ENCODE measurements around the gene INSL6.
A peak's percentile ranks its signal among the peaks of the same experiment; 100 is the strongest.
"Not testable (repeated sequence)": the region's sequence is repeated elsewhere in the genome, so short reads cannot be mapped to it uniquely, and the experiment has no call there.

INSL6 gene, protein sequence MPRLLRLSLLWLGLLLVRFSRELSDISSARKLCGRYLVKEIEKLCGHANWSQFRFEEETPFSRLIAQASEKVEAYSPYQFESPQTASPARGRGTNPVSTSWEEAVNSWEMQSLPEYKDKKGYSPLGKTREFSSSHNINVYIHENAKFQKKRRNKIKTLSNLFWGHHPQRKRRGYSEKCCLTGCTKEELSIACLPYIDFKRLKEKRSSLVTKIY

DNA sequence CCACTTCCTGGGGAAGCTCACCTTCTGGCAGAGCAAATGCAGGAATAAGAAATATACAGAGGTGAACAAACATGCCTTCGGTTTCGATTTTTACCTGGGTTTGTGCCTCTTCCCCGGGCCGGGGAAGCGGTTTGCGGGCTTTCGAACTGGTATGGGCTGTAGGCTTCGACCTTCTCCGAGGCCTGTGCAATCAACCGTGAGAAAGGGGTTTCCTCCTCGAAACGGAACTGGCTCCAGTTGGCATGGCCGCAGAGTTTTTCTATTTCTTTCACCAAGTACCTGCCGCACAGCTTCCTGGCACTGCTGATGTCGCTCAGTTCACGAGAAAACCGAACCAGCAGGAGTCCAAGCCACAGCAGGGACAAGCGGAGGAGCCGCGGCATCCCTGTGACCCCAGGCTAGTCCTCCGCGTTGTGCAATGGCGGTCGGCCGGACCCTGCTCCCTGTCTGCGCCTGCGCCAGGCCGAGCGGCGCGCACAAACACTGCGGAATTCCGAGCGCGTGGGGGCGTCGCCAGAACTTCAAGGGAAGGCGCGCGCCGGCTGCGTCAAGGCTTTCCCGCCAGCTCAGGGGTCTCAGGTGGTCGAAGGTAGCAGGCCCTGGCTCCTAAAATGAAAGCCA, at the start of gene INSL6:
TSS of gene INSL6 (minus strand) at position 420 of the 621 bp plus-strand sequence. CDS start at position 383, 37 bp downstream.
- DNase-seq: no peak

DNA sequence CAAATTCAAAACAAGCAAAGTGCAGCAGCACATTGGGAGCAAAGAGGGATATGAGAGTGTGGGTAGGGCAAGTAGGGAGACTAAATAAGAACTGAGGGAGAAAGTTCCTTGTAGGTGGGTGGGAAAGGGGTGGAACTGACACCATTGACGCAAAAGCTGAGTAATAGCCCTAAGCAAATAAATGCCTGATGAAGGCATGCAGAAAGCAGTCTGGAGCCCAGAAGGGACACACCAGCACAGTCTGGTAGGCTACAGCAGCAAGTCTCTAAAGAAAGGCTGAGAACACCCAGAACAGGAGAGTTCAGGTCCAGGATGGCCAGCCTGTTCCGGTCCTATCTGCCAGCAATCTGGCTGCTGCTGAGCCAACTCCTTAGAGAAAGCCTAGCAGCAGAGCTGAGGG, 45.8 kb upstream of the INSL6 start, which contains the start of gene INSL4:
TSS of gene INSL4 (plus strand) at position 208 of the 400 bp plus-strand sequence. CDS start at position 313, 105 bp downstream.
- DNase-seq: no peak

DNA sequence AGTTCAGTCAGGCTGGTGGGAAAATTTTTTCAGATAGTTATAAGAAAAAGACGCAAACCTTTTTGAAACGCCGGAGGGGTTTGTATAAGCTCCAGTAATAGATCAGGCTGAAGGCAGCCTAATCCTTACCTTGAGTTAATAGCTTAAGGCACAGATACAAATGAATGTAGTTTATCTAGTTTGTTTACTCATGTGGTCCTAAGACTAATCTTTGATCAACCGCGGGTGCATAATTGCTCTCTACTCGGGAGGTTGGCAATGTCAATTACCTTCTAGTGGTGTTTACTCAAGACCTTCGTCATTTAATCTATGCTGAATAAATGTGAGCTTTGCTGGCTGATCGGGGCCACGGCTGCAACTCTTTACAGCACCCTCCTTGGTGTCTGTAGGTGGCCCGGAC, 45.1 kb upstream of the INSL6 start:
- DNase-seq: no peak

DNA sequence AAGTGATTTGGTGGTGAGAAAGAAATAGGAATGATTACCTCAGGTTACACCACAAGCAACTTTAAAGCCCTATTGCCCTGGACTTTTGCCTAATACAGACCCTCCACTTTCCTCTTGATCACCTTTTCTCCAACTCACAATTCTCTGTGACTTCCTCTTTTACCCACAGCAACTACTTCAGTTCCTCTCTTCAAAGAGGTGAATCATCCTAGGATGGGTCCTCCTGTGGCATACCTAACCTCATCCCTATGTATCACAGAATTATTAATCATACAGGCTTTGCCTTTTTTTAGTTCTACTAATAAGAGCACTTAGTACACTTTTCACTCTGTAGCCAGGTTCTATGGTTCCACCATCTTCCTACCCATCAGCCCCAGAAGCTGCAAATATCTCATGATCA, 19.6 kb upstream of the INSL6 start:
- DNase-seq: no peak

DNA sequence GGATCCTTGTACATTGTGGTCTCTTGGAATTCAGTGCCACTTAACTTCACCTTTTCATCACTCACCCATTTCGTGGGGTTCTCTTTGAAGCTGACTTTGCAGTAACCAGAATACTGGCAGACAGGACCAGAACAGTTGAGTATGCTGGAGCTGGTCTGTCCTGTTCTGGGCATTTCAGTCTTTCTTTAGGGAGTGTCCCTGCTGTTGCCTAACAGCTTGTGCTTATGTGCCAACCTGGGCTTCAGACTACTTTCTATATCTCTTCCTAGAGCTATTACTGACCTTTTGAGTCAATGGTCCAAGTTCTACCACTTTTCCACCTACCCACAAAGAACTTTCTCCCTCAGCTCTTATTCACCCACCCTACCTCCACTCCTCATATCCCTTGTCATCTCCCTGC, 10.0 kb upstream of the INSL6 start:
- no peak for DNase-seq

DNA sequence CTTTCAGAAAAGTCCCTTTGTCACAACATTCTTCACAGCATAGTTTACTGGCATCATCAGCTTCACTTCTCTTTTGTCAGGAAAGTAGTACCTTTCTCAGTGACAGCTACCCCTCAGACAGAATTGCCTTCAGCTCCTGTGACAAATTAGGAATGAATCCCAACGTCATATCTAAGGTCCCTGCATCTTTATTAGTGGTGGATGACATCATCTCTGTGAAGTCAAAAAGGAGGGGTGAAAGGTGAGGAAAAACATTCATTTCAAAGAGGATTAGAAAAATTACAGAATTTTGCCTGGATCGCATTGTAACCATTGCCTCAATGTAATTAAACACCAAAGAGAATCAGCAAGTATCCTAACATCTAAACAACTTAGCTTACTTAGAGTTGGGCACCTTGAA, 7.9 kb upstream of the INSL6 start:
- DNase-seq: no peak

DNA sequence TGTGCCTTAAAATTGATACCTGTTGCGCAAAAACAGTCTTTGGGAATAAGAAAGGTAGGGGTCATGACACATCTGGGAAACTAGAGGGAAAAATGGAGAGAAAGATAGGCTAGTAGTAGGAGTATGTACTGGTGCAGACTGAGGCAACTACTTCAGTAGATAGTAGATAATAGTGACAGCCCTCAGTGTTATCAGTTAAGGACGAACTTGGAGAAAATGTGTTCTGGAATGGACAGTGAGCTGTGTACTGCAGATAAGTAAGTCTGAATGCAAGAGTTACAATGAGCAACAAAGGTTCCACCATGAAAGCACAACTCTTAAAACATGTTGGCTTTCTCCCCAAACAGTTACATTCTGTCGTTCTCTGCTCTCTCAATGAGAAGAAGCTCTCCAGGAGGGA, 6.5 kb upstream of the INSL6 start:
- no peak for DNase-seq

DNA sequence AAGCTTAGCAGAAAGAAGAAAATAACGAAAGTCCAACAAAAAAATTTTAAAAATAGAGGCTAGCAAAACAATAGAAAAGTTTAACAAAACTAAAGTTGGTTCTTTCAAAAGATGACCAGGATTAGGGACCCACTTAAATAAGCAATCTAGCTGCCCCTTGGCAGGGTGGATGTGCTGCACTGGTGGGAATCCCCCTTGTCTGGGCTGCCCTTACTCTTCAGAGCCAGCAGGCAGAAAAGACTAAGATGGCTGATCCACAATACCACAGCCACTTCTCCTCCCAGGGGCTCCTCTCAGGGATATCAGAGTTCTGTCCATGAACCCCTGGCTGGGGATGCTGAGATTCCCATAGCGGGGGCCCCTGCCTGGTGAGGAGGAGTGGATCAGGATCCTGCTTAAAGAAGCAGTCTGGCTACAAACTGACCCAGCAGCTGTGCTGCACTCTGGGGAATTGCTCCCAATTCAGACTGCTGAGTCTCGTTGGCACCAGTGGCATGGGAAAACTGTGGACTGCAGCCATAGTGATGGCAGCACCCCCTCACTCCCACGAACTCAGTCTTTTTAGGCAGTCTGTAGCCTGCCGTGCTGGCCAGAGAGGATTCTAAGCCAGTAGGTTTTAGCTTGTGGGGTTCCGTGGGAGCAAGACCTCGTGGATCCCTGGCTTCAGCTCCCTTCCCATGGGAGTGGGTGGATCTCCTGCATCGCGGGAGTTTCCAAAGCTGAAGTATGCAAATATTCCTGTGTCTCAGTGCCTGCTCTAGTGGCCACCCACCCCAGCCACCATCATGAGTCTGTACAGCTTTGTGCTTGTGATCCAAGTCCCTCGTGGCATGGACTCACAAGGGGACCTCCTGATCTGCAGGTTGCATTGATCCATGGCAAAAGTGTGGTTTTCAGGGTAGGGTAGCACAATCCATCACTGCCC, 2.9 kb upstream of the INSL6 start:
- DNase-seq: no peak

DNA sequence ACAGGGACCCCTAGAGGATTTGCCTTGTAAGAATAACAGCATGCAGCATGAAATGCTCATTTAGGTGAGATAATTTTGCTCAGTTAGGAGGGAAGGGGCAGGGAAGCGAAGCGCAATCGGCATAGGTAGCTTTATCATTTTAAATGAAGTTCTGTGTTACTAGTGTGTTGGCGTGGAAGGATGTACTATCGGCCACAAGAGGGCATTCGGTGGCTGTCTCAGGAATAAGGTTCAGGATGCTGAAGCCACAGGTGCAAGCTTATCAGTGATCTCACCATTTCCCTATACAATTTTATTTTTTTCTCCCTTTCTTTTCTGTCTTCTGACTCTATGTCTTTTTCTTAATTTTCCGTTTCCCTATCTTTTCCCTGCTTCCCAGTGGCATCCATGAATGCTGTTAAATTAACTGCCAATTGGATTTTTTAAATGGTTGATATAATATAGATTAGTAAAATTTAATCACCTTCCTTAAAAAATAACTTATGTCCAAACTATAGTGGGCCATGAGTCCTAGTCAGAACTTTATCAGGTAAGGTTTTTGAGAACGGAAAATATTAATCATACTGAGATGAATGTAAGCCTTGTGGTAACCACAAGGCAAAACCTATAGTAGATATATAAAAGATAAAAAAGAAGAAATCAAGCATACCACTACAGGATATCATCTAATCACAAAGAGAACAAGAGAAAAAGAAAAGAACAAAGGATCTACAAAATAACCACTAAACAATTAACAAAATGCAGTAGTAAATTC, 1.2 kb upstream of the INSL6 start:
- peak; percentile 21 to 45 for DNase-seq

DNA sequence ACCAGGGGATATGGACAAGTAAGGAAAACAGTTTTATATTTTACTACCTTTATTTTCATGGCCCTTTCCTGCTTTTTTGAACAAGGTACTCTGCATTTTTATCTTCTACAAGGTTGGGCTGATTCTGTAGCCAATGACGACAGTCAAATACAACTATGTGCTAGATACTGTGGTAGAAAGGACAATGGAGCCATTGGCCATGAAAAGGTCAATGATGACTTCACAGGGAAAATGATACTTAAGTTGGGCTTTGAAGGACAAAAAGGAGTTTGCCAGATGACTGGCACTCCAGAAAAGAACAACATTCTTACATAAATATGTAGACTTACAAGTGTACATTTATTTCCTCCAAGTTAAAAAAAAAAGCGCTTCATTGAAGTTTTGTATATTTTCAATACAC, 663 bp downstream of the INSL6 start:
- DNase-seq: no peak

DNA sequence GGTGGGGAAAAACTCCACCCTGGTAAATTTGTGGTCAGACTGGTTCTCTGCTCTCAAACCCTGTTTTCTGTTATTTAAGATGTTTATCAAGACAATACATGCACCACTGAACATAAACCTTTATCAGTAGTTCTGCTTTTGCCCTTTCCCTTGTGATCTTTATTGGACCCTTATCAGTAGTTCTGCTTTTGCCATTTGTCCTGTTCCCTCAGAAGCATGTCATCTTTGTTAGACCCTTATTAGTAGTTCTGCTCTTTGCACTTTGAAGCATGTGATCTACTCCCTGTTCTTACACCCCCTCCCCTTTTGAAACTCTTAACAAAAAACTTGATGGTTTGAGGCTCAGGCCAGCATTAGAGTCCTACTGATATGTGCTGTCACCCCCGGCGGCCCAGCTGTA, 4.8 kb downstream of the INSL6 start:
- not testable (repeated sequence) for DNase-seq

DNA sequence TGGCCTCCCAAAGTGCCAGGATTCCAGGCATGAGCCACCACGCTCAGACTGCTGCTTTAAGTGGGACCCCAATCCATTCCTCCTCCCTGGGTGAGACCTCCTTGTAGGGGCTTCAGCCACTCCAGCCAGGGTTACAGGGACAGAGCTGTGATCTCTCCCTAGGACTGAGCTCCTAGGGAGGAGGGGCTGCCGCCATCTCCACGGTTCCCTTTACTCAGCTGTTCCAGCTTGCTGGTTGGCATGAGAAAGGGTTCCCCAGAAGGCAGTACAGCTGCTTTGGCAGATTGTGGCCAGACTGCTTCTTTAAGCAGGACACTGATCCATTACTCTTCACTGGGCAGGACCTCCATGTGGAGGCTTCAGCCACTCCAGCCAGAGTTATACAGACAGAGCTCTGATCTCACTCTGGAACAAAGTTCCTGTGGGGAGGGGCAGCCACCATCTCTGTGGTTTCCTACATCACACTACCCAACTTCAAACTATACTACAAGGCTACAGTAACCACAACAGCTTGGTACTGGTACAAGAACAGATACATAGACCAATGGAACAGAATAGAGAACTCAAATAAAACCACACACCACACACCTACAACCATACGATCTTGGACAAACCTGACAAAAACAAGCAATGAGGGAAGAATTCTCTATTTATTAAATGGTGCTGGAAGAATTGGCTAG, 7.2 kb downstream of the INSL6 start:
- DNase-seq: no peak

DNA sequence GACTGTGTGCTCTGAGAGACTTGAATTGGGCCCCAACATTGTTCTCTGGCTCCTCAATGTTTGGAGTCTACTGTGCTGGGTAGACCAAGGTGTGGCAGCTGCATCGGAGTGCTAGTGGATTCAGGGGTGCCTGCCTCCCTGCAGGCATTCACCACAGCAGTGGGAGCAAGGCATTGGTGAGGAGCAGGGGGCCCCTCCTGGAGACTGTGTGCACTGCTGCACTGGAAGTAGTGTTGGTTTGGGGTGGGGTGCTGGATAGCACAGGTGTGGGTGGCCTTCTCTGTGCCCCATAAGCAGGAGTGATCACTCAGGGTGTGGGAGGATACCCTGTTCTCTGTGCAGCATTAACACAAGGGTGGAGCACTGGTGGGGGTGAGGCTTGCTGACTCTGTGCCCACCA, 39.2 kb downstream of the INSL6 start:
- no peak for DNase-seq

DNA sequence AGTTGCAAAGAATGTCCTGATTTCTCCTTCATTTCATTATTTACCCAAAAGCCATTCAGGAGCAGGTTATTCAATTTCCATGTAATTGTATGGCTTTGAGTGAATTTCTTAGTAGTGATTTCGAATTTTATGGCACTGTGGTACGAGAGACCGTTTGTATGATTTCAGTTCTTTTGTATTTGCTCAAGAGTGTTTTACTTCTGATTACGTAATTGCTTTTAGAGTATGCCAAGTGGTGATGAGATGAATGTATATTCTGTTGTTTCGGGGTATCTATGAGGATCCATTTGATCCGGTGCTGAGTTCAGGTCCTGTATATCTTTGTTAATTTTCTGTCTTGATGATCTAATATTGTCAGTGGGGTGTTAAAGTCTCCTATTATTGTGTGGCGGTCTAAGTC, 41.2 kb downstream of the INSL6 start:
- DNase-seq: no peak

DNA sequence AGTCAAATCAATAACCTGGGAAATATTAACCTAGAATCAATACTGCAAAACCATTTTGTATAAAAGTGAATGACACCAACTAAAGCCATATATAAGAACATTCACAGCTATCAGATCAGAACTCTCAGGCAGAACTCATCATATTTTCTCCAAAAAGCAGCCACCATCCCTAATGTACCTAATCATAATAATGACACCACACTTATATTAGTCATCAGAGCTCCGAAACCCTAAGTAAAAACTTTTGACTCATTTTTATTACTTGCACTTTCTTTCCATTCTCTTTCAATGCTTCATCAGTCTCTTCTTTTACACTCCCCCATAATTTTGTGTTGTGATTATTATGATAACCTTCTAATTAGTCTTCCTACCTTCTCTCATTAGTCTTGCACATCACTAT, 45.3 kb downstream of the INSL6 start:
- DNase-seq: no peak

DNA sequence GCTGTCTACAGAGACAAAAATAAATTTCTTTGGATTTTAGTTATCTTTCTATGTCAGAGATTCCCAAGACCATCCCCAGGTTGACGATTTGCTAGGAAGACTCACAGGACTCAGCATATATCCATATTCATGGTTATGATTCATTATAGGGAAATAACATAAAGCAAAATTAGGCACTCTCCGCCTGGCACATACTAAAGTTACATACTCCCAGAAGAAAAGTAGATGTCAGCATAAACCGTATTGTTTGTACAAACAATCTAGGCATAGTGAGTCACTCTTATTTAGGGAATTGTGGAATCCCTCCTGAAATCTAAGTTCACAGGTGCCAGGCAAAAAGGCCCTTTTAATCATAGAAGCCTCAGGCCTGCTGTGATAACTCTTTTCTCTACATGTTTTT, 62.9 kb downstream of the INSL6 start:
- DNase-seq: no peak

DNA sequence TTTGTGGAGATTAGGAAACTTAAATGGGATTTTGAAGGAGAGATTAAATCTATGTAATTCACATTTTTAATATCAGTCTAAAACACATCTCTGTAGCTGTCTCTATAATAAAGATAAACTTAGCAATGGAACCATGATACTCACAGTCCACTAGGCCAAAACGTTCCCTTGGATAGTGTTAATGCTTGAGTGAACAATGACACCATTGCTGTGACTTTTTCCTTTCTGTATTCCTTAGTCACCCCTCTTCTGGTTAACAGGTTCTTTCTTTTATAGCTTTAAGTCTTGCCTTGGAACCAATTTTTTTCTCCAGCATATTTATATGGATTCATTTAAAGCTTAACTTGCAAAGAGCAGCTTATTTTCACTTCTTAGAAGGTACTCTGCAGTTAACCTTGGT, 63.3 kb downstream of the INSL6 start:
- DNase-seq: no peak

DNA sequence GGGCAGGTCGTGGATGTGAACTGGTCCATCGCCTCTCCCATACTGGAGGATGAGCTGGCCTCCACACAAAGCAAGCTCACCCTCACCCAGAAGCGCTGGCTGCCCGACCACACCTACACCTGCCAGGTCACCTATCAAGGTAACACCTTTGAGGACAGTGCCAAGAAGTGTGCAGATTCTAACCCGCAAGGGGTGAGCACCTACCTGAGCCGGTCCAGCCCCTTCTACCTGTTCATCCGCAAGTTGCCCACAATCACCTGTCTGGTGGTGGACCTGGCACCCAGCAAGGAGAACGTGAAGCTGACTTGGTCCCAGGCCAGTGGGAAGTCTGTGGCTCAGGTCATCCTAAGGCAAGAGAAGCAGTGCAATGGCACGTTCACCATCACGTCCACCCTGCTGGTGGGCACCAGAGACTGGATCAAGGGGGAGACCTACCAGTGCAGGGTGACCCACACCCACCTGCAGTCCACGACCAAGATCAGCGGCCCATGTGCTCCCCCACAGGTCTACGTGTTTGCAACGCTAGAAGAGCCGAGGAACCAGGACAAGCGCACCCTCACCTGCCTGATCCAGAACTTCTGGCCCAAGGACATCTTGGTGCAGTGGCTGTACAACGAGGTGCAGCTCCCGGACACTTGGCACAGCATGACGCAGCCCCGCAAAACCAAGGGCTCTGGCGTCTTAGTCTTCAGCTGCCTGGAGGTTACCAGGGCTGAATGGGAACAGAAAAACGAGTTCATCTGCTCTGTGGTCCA, 71.3 kb downstream of the INSL6 start:
- no peak for DNase-seq

Measured in NCI-H1930 (cell line).